Caco-2 (cell line): ENCODE results near the gene CRTC1. TPM values are rescaled to one million over a fixed set of nuclear protein-coding genes. Genes with fewer than 3 reads are reported as not detected.

ENCODE experiments used
- BruUV-seq: library from RNA; stranded (reverse); fragments of 400-500 nt; replicated peaks from 2 replicates; lab custom pipeline; 2021; lab: Mats Ljungman, UMichigan
- CTCF ChIA-PET: fragments of 300-600 bp; sonication (Branson Sonifier 250); formaldehyde crosslinking; loops from one replicate; lab custom pipeline; 2022; ENCODE audit warnings: antibody characterized with exemption; lab: Charles Lee
- POLR2A ChIA-PET: fragments of 300-600 bp; sonication (Branson Sonifier 250); formaldehyde crosslinking; loops from one replicate; lab custom pipeline; 2022; ENCODE audit warnings: antibody characterized with exemption; lab: Charles Lee
- DNase-seq, 2 experiments: peaks; one replicate each; pipeline versions ENCODE4 v3.0.0 to v3.0.0-alpha.2; 2020 to 2022
- H3K27me3 ChIP-seq: replicated peaks from 2 replicates; pipeline ENCODE4 v1.6.0; 2011; ENCODE audit warnings: low read length; ENCODE audit not compliant: control insufficient read depth, insufficient read depth
- H3K36me3 ChIP-seq: 2 replicates; pipeline ENCODE4 v1.5.1; 2011; ENCODE audit warnings: low read length; ENCODE audit not compliant: control insufficient read depth, insufficient read depth
- H3K4me1 ChIP-seq: fragments of 250-450 bp; sonication (Bioruptor Pico); 2 replicates; pipeline ENCODE4 v1.5.1; 2020; ENCODE audit warnings: mild to moderate bottlenecking
- H3K4me3 ChIP-seq: 2 replicates; pipeline ENCODE4 v1.5.1; 2011; ENCODE audit warnings: low read depth, mild to moderate bottlenecking, control low read depth, low read length
- H3K9me3 ChIP-seq: fragments of 250-450 bp; sonication (Bioruptor Pico); 2 replicates; pipeline ENCODE4 v1.5.1; 2020; ENCODE audit warnings: mild to moderate bottlenecking, moderate library complexity
- H3K27ac Mint-ChIP-seq: one replicate; pipeline ENCODE4 v1.8.0; 2022; ENCODE audit warnings: mixed read lengths; ENCODE audit not compliant: unreplicated experiment
- H3K27me3 Mint-ChIP-seq: one replicate; pipeline ENCODE4 v1.8.0; 2022; ENCODE audit warnings: mixed read lengths; ENCODE audit not compliant: insufficient read depth, unreplicated experiment
- H3K36me3 Mint-ChIP-seq: one replicate; pipeline ENCODE4 v1.8.0; 2022; ENCODE audit warnings: mild to moderate bottlenecking, mixed read lengths; ENCODE audit not compliant: insufficient read depth, unreplicated experiment
- H3K4me1 Mint-ChIP-seq: one replicate; pipeline ENCODE4 v1.8.0; 2022; ENCODE audit warnings: low read depth, mixed read lengths; ENCODE audit not compliant: unreplicated experiment
- H3K4me3 Mint-ChIP-seq: one replicate; pipeline ENCODE4 v1.8.0; 2022; ENCODE audit warnings: mild to moderate bottlenecking, moderate library complexity, mixed read lengths; ENCODE audit not compliant: unreplicated experiment
- H3K9me3 Mint-ChIP-seq: one replicate; pipeline ENCODE4 v1.8.0; 2022; ENCODE audit warnings: mixed read lengths; ENCODE audit not compliant: unreplicated experiment
- intact Hi-C: fragments of 100-400 bp; cut with micrococcal nuclease; formaldehyde crosslinking; loops from one replicate; pipeline ENCODE4 v1.10.0; 2022; ENCODE audit not compliant: unreplicated experiment
- total RNA-seq: library from RNA; stranded (reverse); gene quantifications from 2 replicates; pipeline ENCODE4 v1.2.3, GENCODE V29; 2022
- TF ChIP-seq, protein P1 (sequence below), 2 experiments: fragments of 200-600 bp in 1 of 2; IDR thresholded peaks; 1 replicate in 1 of 2; 2 replicates in 1 of 2; pipeline versions ENCODE4 v1.5.1 to v1.8.0; 2011 to 2022; ENCODE audit warnings: antibody characterized with exemption in 1 of 2, control low read depth in 1 of 2, inconsistent platforms in 1 of 2, low read depth in 1 of 2, low read length in 1 of 2, mild to moderate bottlenecking in 1 of 2, moderate library complexity in 1 of 2; ENCODE audit not compliant: insufficient read depth in 1 of 2, severe bottlenecking in 1 of 2, unreplicated experiment in 1 of 2

The CRTC1 gene
- total RNA-seq, 1 experiment from 2014 or later: 13.8 TPM

DNA sequence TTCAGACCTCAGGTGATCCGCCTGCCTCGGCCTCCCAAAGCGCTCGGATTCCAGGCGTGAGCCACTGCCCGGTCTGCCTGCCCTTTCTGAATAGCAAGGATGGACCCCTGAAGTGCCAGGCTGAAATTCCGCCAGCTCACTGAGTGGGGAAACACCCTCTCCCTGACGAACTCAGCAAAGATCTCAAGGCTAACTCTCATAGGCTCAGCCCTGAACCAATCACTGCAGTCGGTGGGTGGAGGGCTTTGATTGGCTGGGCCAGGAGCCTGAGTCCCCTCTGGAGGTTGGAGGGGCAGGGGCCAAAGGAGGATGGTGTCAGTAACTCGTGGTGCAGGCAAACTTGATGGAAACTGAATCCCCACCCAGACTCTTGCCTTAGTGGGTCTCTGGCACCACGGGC, 118.9 kb downstream of the CRTC1 start:
- Histone ChIP-seq H3K4me1 (peaks cover 6% of the 10 kb centered on the region), H3K36me3 (no peaks in the 10 kb centered on the region), H3K4me3 (no peak overlapping the region), H3K9me3 (no peaks in the 10 kb centered on the region), H3K27me3 (no peaks in the 10 kb centered on the region)
- Mint-ChIP-seq H3K4me1 (no peaks in the 10 kb centered on the region), H3K4me3 (no peak overlapping the region), H3K27ac (no peak overlapping the region), H3K27me3 (no peaks in the 10 kb centered on the region), H3K9me3 (no peaks in the 10 kb centered on the region), H3K36me3 (no peaks in the 10 kb centered on the region)
- TF ChIP-seq, protein P1, sequence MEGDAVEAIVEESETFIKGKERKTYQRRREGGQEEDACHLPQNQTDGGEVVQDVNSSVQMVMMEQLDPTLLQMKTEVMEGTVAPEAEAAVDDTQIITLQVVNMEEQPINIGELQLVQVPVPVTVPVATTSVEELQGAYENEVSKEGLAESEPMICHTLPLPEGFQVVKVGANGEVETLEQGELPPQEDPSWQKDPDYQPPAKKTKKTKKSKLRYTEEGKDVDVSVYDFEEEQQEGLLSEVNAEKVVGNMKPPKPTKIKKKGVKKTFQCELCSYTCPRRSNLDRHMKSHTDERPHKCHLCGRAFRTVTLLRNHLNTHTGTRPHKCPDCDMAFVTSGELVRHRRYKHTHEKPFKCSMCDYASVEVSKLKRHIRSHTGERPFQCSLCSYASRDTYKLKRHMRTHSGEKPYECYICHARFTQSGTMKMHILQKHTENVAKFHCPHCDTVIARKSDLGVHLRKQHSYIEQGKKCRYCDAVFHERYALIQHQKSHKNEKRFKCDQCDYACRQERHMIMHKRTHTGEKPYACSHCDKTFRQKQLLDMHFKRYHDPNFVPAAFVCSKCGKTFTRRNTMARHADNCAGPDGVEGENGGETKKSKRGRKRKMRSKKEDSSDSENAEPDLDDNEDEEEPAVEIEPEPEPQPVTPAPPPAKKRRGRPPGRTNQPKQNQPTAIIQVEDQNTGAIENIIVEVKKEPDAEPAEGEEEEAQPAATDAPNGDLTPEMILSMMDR (IDR thresholded peaks at IDR 0.05; ENCODE audit: insufficient read depth in 1 of 2, low read depth in 1 of 2, low read length in 1 of 2, severe bottlenecking in 1 of 2, unreplicated experiment in 1 of 2): no peak
- ChIA-PET POLR2A (no interaction called here), CTCF (no interaction called here)
- intact Hi-C loops: no loop called here
- no peak for DNase-seq
- BruUV-seq: no TSS peak

DNA sequence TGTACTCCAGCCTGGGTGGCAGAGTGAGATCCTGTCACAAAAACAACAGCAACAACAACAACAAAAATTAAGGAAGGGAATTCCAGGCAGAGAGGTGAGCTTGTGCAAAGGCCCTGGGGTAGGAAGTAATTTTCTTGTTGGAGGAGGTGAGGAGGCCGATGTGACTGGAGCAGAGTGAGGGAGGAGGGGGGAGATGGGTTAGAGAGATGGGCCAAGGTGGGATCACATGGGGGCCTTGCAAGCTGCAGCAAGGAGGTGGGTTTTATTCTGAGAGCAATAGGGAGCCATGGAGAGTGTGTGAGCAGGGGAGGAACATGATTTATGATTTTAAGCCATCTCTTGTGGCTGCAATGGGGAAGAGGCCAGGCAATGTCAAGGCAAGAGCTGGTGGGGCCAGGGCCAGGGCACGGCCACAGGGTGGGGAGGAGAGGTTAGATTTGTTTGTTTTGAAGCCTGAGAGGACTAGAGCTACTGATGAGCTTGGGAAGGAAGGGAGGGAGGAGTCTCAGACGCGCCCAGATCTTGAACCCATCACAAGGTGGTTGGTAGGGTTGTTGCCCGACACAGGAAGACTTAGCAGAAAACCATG, 120.2 kb downstream of the CRTC1 start:
- no TSS peak for BruUV-seq
- Mint-ChIP-seq H3K4me3 (no peak overlapping the region), H3K27me3 (no peaks in the 10 kb centered on the region), H3K4me1 (no peaks in the 10 kb centered on the region), H3K9me3 (no peaks in the 10 kb centered on the region), H3K27ac (no peak overlapping the region), H3K36me3 (no peaks in the 10 kb centered on the region)
- intact Hi-C loops: no loop called here
- Histone ChIP-seq H3K27me3 (no peaks in the 10 kb centered on the region), H3K4me3 (no peak overlapping the region), H3K9me3 (no peaks in the 10 kb centered on the region), H3K36me3 (no peaks in the 10 kb centered on the region), H3K4me1 (peaks cover 3% of the 10 kb centered on the region)
- ChIA-PET POLR2A (no interaction called here), CTCF (no interaction called here)
- TF ChIP-seq, protein P1 (IDR thresholded peaks at IDR 0.05; ENCODE audit: insufficient read depth in 1 of 2, low read depth in 1 of 2, low read length in 1 of 2, severe bottlenecking in 1 of 2, unreplicated experiment in 1 of 2): no peak
- no peak for DNase-seq

DNA sequence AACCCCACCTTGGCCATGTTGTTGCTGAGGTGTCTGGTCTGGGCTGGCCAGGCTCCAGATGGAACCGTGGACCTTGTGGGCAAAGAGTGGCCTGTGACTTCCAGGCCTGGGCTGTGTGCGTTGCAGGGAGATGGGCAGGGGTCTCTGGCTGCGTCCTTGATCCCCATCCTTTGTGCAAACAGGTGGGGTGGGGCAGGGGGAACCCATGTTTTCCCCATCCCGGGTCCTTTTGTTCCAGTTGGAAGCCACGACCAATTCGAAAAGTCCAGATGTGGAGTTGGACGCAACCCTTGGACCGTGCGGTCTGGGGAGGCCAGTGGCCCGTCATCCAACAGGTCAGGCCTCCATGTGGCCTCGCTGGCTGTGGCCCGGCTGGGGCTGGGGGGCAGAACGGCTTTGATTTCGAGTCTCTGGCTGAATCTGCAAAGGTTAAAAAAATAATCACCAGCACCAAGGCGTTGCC, 120.7 kb downstream of the CRTC1 start:
- Histone ChIP-seq H3K4me1 (no peaks in the 10 kb centered on the region), H3K9me3 (no peaks in the 10 kb centered on the region), H3K27me3 (no peaks in the 10 kb centered on the region), H3K36me3 (no peaks in the 10 kb centered on the region), H3K4me3 (no peak overlapping the region)
- Mint-ChIP-seq H3K27me3 (no peaks in the 10 kb centered on the region), H3K4me3 (no peak overlapping the region), H3K36me3 (no peaks in the 10 kb centered on the region), H3K9me3 (no peaks in the 10 kb centered on the region), H3K4me1 (no peaks in the 10 kb centered on the region), H3K27ac (no peak overlapping the region)
- POLR2A ChIA-PET: no interaction called here
- TF ChIP-seq, protein P1 (IDR thresholded peaks at IDR 0.05; ENCODE audit: insufficient read depth in 1 of 2, low read depth in 1 of 2, low read length in 1 of 2, severe bottlenecking in 1 of 2, unreplicated experiment in 1 of 2): no peak
- DNase-seq: no peak
- CTCF ChIA-PET: no interaction called here
- intact Hi-C loops: no loop called here
- BruUV-seq: no TSS peak
